ENCODE measurements around the gene AATK.

DNA sequence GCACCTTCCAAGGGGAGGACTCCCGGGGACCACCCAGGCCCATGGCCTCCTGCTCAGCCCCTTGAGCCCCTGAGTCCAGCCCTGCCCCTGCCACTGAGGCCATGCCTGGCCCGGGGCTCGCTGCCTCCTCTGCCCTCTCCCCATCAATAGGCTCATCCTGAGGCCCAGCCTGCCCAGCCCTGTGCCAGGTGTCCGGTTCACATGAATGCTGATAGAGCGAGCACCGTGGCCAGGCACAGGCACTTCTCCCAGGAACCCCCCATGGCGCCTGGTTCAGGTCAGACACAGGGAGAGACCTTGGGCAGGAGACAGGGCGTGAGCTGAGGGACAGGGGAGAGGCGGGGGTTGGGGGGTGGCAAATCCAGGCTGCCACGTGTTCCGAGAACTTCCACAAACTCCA lies 3.5 kb downstream of the AATK start:
- TF ChIP-seq, protein P1, sequence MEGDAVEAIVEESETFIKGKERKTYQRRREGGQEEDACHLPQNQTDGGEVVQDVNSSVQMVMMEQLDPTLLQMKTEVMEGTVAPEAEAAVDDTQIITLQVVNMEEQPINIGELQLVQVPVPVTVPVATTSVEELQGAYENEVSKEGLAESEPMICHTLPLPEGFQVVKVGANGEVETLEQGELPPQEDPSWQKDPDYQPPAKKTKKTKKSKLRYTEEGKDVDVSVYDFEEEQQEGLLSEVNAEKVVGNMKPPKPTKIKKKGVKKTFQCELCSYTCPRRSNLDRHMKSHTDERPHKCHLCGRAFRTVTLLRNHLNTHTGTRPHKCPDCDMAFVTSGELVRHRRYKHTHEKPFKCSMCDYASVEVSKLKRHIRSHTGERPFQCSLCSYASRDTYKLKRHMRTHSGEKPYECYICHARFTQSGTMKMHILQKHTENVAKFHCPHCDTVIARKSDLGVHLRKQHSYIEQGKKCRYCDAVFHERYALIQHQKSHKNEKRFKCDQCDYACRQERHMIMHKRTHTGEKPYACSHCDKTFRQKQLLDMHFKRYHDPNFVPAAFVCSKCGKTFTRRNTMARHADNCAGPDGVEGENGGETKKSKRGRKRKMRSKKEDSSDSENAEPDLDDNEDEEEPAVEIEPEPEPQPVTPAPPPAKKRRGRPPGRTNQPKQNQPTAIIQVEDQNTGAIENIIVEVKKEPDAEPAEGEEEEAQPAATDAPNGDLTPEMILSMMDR (conservative IDR thresholded peaks at IDR 0.05 in 1 of 2, IDR thresholded peaks at IDR 0.05 in 1 of 2; ENCODE audit: extremely low read depth in 1 of 2, insufficient read depth in 1 of 2, low read depth in 1 of 2, low read length in 2 of 2) = no peak
- no peak for TF ChIP-seq EZH2 (IDR thresholded peaks at IDR 0.05; ENCODE audit: borderline replicate concordance, low read length)
